NCI-H2107 treated with DMSO at 0.1 percent for 48 hours (cell line): Measurements from ENCODE around the gene HSPH1.
A peak's percentile ranks its signal among the peaks of the same experiment; 100 is the strongest.
"Not testable (repeated sequence)": the region's sequence is repeated elsewhere in the genome, so short reads cannot be mapped to it uniquely, and the experiment has no call there.

ENCODE experiments used
- DNase-seq: peaks from one replicate; lab custom pipeline; 2025; ENCODE audit not compliant: unreplicated experiment; lab: John Stamatoyannopoulos, UW

The HSPH1 gene

DNA sequence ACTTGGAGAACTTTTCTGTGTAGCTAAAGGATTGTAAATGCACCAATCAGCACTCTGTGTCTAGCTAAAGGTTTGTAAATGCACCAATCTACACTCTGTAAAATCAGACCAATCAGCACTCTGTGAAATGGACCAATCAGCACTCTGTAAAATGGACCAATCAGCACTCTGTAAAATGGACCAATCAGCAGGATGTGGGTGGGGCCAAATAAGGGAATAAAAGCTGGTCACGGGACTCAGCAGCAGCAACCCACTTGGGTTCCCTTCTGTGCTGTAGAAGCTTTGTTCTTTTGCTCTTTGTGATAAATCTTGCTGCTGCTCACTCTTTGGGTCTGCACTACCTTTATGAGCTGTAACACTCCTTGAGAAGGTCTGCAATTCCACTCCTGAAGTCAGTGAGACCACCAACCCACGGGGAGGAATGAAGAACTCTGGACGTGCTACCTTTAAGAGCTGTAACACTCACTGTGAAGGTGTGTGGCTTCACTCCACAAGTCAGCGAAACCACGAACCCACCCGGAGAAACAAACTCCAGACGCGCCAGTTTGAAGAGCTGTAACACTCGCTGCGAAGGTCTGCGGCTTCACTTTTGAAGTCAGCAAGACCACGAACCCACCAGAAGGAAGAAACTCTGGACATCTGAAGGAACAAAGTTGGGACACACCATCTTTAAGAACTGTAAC lies 16.2 kb upstream of the HSPH1 start:
- not testable (repeated sequence) for DNase-seq

DNA sequence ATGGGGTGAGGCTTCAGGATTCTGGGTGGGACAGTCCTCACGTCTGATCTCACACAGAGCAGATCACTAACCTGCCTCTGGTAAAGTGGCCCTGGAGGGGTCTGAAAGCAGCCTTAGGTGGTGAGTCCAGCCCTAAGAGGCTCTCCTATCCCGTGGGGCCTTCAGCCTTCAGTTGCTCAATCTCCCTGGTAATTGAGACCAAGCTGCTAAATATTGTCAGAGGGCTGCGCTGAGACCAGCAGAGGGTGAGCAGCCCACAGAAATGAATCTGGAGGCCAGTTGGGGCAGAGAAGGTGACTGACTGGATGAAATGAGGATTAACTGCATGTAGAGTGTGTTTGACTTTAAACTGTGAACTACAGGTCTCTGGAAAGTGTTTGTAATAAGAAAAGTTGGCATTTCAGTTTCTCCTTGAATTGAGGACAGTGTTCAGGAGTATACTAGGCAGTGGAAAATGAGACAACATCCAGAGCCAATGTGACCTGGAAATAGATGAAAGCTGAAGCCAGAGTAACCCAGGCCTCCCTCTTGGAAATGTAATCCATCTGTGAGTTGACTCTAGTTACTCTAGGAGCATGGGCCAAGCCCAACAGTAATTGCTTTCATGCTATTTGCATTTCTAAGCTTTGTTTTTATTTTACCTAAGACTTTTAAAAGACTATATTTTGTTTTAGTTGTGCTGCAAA lies 14.3 kb upstream of the HSPH1 start:
- no peak for DNase-seq

DNA sequence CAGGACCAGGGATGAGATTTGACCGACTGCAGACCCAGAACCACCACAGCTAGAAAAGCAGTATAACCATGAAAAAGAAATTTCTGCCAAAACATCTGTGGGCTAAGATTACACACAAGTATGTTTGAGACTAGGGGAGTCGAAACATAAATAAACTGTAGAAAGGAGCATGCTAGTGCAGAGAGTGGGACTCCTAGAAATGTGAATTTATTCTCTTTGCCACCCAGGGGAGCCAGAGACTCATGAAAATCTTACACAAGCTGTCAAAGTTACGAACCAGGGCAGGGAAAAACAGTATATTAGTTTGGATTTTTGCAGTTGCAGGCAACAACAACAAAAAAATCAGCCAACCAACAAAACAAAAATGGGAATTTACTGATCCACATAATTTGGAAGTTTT lies 12.3 kb upstream of the HSPH1 start:
- DNase-seq = no peak

DNA sequence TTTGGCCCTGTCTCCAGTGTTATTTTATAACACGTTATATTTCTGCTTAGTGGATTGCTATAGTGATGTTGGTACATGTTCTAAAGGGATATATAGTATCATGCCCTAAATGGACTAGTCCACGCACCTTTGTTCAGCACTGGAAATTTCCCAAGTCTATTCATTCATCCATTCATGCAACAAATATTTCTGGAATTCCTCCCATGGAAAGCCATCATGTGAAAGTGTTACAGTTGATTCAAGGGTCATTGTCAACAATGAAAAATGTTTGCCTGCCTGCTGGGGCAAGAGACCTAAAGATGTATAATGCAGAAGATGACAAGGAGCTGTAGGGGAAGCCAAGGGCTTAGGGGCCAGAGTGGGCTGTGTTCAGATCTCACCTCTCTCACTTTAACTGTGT lies 10.8 kb upstream of the HSPH1 start:
- DNase-seq = no peak

DNA sequence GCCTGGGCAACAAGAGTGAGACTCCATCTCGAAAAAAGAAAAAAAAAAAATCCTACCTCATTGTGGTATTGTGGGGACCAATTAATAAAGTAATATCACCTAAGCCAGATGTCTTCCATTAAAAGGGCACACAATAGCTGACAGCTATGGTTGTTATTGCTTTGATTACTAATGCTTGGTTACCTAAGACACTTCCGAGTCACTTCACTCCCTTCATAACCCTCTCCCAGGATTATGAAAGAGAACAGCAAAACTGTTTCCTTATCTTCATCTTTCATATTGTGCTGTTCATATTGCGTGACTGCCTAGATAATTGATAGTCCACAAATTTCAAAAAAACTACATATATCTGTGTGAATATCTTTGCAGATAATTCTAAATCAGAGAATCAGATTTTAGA lies 10.3 kb upstream of the HSPH1 start:
- DNase-seq = no peak

DNA sequence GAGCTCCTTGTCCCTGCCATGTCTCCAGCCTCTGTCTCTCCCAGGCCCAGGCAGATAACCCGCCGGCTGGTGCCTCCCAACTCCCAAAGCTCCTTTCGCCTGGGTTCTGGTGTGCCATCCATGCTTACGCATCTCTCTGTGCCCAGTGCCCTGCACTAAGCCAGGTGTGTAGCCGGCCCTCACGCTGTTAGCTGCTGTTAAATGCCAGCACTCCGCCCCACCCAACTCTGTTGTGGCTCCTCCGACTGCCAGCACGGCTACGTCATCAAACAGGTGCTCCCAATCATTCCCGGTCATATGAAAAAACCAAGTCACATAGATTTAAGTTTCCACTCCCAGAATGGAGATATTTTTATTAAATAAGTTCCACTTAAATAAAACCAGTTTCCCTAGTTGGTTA lies 7.0 kb upstream of the HSPH1 start:
- no peak for DNase-seq

DNA sequence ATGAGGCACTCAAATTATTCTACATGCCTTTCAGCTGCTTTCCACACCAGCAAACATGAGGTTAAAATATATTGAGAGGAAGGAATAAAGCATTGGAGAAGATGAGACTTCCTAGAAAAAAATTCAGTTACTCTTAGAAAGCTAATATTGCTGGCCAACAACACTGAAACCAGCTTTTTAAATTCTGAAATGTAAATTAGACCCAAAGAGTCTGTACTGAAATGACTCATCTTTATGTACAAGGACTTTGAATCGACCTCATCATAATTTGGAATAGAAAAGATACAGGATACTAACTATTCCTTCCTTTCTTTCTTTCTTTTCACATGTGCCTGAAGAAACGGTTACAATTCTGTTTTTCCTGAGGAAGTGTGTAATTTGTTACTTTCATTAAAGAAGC lies 6.5 kb upstream of the HSPH1 start:
- no peak for DNase-seq

DNA sequence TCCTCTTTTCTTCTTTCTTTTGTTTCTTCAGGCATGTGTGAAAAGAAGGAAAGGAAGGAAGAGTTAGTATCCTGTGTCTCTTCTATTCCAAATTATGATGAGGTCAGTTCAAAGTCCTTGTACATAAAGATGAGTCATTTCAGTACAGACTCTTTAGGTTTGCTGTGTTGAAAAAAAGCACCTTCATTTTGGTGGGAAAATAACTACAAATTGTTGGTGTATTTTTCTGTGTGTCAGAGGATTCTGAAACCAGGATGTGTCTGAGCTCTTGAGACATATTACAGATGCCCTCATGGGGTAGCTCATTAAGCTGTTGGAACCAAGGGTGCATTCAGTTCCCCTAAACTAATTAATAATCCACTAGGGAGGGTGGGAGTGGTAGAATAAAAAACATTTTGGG lies 5.8 kb upstream of the HSPH1 start:
- no peak for DNase-seq

DNA sequence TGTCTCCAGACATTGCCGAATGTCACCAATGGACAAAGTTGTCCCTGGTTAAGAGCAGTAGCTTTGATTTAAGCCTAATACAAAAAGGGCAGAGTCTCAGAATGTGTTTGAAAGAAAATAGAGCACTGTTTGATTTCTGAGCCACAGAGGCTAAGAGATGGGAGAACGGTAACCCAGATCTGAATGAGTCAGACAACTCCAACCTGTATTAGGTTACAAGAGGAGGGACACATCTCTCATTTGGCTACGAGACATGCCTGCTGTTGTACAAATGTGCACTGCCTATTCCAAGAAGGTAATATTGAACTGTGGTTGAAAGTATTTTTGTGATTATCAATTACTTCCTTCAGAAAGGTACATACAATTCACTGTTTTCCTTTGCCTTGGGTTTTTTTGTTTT lies 4.9 kb upstream of the HSPH1 start:
- no peak for DNase-seq

DNA sequence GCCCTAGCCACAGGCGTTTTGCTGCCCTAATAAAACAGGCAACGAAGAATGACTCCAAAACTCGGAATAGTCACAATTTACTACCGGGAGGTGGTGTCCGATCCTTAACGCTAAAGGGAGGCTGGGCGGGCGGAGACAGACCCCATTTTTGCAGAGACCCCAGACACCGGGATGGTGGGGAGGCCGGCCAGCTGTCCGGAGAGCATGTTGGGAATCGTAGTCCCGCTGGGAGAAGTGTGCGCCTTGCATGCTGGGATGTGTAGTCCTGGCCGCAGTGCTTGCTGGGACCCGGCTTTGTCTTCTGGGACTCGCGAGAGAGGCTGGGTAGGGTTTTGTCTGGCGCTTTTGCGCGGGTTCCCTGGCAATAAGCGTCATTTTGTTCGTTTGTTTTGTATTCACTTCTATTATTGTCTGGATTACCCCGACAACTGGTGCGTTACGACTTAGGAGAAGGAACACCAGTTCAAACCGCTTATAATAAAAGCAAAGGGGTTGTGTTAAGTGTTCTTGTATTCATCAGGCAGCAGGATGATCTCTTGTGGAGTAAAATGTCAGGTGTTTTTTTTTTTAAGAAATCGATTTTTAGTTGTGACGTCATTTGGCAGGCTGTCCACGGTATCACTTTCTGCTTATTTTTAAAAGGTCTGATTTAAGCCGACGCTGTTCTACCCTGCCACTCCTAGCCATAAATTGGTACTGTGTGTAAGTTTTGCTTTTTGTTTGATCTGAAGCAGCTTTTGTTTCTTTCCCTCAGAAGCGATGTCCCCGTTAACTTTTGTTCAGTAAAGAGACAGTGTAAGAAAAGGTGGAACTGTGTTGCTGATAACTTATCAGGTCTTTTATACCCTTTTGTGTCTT lies 676 bp upstream of the HSPH1 start:
- DNase-seq = peak; percentile 97

DNA sequence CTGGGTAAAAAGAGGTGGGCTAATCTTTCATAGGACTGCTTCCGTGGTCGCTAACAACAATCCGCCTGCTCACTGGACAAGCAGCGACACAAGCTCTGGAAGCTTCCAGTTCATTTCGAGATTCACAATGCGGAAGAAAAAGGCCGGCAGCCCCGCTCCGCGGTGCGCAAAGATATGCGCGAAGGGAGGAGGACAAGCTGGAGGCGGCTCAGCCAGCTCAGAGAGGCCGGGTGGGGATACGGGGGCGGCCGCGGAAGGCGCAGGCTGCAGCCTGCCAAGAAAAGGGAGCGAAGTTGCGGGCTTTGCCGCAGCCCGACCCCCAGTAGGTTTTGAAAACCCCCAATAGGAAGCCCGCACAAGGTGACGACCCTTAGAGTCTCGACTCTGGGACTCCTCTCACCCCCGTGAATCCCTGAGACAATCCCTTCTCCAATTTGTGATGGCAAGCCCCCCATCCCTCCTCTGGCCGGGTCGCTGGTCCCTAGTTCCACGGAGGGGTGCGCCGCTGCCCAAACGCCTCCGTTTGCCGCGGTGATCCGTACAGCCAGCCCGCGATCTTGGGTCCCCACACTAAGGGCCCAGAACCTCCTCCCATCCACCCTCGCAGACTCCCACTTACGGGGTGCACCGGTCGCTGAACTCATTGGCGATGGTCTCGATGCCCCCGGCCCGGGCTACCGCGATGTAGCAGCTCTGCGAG lies 697 bp downstream of the HSPH1 start:
- no peak for DNase-seq

DNA sequence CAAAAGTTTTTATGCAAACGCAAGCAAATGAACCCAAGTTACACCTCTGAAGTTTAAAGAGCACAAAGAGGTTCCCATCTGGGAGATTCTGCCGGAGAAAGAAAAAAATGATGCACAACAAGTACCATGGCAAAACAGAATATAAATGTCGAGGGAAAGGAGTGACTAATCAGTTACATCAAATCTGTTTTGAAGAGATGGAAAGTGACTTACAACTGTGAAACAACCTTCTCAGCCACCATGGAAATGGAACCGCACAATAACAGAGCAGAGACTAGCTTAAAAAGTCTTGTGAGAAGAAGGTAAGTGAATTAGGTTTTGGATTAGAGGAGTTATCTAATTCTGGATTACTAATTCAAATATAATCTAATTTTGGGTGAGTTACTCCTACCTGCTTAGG lies 2.4 kb downstream of the HSPH1 start:
- DNase-seq = no peak

DNA sequence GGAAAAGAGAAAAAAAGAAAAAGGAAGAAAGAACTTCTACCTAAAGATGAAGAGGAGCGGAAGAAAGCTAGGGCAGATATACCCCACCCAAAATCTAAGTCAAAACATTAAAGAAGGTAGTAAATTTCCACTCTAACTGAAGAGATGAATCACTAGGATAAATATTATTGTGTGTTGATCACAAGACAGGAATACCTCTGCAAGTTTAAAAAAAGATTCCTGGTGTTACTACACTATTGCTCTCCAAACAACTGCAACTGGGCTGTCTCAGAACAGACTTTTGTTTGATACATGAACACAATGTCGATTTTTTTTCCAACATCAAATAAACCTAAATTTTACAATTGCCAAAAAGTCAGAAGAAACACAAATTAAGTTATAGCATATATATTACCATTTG lies 6.8 kb downstream of the HSPH1 start:
- DNase-seq = no peak

DNA sequence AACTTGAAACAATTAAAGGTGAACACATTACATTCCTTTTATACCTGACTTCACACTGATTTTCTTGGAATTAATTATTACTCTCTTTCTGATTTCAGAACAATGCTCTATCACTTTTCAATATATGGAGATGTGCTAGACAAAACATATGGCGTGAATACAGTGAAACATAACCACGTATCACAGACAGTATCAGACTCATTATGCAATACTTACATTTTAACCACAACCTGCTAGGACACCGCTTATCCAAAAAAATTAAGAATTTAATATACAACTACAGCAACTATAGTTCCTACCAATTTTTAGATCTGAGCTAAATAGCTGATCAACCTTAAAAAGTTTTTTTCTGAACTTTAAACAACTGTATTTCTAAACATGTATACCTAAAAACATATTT lies 9.9 kb downstream of the HSPH1 start:
- DNase-seq = no peak

DNA sequence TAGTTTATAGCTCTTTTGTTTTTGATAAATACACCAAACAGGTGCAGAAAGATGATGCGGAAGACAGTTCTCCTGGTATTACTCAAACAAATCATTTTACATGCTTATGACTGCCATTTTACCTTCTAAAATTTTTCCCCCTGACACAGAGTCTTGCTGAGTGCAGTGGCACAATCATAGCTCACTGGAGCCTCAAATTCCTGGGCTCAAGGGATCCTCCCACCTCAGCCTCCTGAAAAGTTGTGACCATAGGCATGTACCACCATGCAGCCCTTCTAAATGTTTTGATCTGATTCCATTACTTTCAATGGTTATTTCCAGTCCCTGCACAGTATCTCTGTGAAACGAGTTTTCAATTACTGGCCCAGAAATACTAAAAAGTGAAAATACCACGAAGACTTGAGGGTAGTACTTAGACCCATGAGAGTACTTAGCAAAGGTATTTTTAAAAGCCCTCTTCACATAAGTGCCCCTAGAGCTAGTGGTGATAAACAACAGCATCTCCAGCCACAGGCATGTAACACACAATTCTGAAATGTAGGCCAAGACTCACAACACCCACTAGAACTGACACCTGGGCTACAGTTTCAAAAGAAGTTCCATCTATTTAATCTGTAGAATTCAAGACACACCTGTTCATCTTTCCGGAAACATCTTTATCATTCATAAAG lies 11.3 kb downstream of the HSPH1 start:
- DNase-seq = no peak

DNA sequence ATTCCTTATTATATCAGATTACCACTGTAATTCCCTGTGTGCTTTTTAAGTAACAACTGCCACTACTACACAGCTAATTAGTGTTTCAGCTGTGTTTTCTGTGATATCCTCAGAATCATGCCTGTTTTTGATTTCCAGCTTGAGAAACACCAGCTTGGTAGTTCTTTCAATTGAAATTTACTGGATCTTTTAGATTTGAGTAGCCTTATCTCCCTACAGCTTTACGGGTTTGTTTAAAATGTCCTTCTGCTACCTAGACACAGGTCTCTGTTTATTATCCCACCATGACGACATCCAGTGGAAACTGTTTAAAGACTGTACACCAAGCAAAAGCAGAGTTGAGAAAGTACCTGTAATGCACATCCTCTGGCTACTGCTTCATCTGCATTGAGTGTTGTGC lies 12.1 kb downstream of the HSPH1 start:
- no peak for DNase-seq

DNA sequence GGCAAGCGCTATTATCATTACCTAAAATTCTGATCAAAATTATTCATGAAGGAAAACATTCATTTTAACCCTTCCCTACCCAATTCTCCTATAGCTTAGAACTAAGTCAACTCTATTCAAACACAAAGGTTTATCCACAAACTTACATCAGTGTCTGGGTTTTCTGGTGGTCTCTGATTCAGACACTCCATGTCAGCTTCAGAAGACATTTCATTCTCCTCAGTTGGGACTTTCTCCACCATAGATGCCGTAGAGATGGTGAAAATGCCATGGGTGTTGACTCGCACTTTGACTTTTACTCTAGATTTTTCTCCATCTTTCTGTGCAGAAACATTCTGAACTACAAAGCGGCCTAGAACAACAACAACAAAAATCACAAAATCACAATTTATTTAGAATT lies 16.3 kb downstream of the HSPH1 start:
- DNase-seq = no peak

DNA sequence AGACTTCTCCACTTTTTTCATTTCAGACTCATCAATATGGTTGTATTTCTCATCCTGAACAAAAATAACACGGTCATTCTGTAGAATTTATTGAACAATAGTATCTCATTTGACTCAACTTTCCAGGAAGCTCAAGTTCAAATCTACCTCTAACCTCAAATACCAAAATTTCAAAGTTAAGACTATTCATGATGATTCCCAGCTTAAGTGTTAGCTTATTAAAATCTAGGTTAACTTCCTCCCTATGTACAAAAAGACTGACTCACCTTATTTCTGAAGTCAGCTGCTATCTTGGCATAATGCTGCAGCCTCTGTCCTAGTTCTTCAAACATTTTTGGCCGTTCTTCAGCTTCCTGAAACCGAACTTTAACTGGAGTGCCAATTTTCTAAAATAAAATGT lies 23.2 kb downstream of the HSPH1 start:
- no peak for DNase-seq

DNA sequence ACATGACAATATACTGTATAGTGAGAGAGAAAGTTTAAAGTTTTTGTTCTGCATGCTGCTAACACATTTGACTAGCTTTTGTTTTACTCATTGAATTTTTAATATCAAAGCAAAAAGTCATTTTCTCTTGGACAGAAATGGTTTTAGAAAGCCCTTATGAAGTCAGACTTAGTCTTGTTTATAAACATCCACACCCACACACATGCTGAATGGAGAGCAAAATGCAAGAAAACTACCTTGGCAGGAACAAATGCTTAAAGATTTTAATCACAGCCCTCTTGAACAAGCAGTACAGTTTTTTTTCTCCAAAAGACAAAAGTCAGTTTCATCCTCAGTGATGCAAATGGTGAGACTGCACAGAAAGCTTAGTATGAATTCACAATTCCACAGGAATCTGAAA lies 25.0 kb downstream of the HSPH1 start:
- no peak for DNase-seq

DNA sequence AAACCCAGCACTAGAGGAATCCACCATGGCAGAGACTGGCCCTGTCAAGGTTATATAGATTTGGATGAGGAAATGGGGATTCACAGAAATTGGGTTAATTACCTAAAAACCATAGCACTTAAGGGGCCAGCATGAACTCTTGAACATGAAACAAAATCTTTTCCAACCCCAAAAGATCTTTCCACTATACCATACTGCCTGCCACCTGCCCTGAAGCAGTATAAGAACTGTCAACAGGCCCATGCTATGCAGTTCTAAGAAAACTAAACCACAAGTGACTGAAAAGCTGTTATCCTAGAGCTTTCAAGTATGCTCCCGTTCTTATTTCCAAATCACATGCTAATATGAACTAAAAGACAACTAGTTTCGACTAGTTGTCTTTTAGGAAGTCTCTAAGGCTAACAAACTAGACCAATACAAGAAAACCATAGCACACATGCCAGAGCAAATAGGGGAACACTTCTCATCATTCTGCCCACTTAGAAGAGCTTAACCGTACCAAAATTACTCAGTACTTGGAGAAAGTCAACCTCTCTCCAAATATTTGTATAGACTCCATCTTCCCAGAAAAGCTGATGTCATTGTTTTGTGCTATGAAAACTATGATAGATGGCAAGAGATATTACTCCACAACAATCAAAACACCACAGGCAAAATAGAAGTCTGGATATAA lies 27.5 kb downstream of the HSPH1 start:
- DNase-seq = no peak
